HEK293 (cell line): ENCODE measurements around the gene RIPOR3.

Experiments
- GLIS2 ChIP-seq: fragments of 450-650 bp; formaldehyde crosslinking; IDR thresholded peaks from 2 replicates; pipeline ENCODE4 v1.5.1; 2016; ENCODE audit warnings: missing biosample characterization, missing genetic modification characterization
- IKZF3 ChIP-seq: fragments of 450-650 bp; IDR thresholded peaks from 2 replicates; pipeline ENCODE4 v1.5.0; 2018; ENCODE audit warnings: missing biosample characterization, mild to moderate bottlenecking, missing genetic modification characterization, moderate library complexity
- KLF7 ChIP-seq: fragments of 450-650 bp; formaldehyde crosslinking; IDR thresholded peaks from 2 replicates; pipeline ENCODE4 v1.5.1; 2016; ENCODE audit warnings: missing biosample characterization, missing genetic modification characterization, borderline replicate concordance
- ZBTB1 ChIP-seq: fragments of 450-650 bp; formaldehyde crosslinking; IDR thresholded peaks from 2 replicates; pipeline ENCODE4 v1.5.1; 2016; ENCODE audit warnings: missing biosample characterization, missing genetic modification characterization
- ZNF132 ChIP-seq: fragments of 450-650 bp; formaldehyde crosslinking; IDR thresholded peaks from 2 replicates; pipeline ENCODE4 v1.5.1; 2017; ENCODE audit warnings: missing biosample characterization, missing genetic modification characterization, borderline replicate concordance
- ZNF140 ChIP-seq: fragments of 450-650 bp; formaldehyde crosslinking; IDR thresholded peaks from 2 replicates; pipeline ENCODE4 v1.5.1; 2016; ENCODE audit warnings: missing biosample characterization, missing genetic modification characterization
- TF ChIP-seq, protein P1 (sequence below): fragments of 450-650 bp; formaldehyde crosslinking; IDR thresholded peaks from 2 replicates; pipeline ENCODE4 v1.5.1; 2016; ENCODE audit warnings: missing biosample characterization, missing genetic modification characterization
- TF ChIP-seq, protein P2 (sequence below): fragments of 450-650 bp; formaldehyde crosslinking; IDR thresholded peaks from 2 replicates; pipeline ENCODE4 v1.5.1; 2016; ENCODE audit warnings: missing biosample characterization, missing genetic modification characterization

DNA sequence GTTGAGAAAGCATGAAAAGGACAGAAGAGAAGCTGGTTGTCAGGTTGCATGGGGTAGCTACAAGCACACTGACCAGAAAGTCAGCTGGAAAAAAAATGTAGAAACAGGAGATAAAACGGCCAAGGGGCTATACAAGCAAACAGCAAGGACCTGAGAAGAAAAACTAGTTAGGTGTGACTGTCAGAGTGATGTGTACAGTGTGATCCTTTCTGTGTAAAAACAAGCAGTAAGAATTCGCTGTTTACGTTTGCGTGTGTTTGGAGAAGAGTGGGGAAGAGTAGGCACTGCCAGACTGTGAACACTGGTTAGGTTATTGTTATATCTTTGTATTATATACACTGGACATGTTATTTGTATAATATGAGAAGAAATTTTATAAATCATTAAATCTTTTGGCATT is 153.1 kb downstream of the RIPOR3 start:
- TF ChIP-seq, protein P1, sequence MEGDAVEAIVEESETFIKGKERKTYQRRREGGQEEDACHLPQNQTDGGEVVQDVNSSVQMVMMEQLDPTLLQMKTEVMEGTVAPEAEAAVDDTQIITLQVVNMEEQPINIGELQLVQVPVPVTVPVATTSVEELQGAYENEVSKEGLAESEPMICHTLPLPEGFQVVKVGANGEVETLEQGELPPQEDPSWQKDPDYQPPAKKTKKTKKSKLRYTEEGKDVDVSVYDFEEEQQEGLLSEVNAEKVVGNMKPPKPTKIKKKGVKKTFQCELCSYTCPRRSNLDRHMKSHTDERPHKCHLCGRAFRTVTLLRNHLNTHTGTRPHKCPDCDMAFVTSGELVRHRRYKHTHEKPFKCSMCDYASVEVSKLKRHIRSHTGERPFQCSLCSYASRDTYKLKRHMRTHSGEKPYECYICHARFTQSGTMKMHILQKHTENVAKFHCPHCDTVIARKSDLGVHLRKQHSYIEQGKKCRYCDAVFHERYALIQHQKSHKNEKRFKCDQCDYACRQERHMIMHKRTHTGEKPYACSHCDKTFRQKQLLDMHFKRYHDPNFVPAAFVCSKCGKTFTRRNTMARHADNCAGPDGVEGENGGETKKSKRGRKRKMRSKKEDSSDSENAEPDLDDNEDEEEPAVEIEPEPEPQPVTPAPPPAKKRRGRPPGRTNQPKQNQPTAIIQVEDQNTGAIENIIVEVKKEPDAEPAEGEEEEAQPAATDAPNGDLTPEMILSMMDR (tag by site-specific recombination): no peak
- TF ChIP-seq ZNF140 (tag by site-specific recombination) (no peak), GLIS2 (tag by site-specific recombination) (no peak), KLF7 (no peak), ZBTB1 (tag by site-specific recombination) (no peak), ZNF132 (tag by site-specific recombination) (no peak), IKZF3 (no peak)
- TF ChIP-seq, protein P2, sequence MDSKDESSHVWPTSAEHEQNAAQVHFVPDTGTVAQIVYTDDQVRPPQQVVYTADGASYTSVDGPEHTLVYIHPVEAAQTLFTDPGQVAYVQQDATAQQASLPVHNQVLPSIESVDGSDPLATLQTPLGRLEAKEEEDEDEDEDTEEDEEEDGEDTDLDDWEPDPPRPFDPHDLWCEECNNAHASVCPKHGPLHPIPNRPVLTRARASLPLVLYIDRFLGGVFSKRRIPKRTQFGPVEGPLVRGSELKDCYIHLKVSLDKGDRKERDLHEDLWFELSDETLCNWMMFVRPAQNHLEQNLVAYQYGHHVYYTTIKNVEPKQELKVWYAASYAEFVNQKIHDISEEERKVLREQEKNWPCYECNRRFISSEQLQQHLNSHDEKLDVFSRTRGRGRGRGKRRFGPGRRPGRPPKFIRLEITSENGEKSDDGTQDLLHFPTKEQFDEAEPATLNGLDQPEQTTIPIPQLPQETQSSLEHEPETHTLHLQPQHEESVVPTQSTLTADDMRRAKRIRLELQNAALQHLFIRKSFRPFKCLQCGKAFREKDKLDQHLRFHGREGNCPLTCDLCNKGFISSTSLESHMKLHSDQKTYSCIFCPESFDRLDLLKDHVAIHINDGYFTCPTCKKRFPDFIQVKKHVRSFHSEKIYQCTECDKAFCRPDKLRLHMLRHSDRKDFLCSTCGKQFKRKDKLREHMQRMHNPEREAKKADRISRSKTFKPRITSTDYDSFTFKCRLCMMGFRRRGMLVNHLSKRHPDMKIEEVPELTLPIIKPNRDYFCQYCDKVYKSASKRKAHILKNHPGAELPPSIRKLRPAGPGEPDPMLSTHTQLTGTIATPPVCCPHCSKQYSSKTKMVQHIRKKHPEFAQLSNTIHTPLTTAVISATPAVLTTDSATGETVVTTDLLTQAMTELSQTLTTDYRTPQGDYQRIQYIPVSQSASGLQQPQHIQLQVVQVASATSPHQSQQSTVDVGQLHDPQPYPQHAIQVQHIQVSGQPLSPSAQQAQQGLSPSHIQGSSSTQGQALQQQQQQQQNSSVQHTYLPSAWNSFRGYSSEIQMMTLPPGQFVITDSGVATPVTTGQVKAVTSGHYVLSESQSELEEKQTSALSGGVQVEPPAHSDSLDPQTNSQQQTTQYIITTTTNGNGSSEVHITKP: no peak
